Measurements from ENCODE around the gene NEMP2. TPM values are rescaled to one million over a fixed set of nuclear protein-coding genes. Genes with fewer than 3 reads are reported as not detected.

NEMP2 gene
- total RNA-seq, 1 experiment from 2014 or later: 8.3 TPM

GRCh38 chr2:190462611-190463010, 71.9 kb downstream of the NEMP2 start:
- Histone ChIP-seq H2AFZ (no peak overlapping the region), H3K9me2 (ENCODE audit: insufficient read depth) (no peaks in the 10 kb centered on the region), H3K27ac (no peak overlapping the region), H3K27me3 (ENCODE audit: insufficient read depth, low read depth) (no peaks in the 10 kb centered on the region), H3K4me2 (no peak overlapping the region), H3K79me2 (ENCODE audit: low read depth) (no peaks in the 10 kb centered on the region), H4K20me1 (ENCODE audit: insufficient read depth) (no peaks in the 10 kb centered on the region), H3K4me1 (replicated peaks; ENCODE audit: insufficient read depth) (no peaks in the 10 kb centered on the region), H3F3A (ENCODE audit: insufficient read depth, low read depth) (no peaks in the 10 kb centered on the region), H3K36me3 (ENCODE audit: low read depth) (no peaks in the 10 kb centered on the region), H3K9me3 (ENCODE audit: insufficient read depth, low read depth) (no peaks in the 10 kb centered on the region), H3K4me3 (no peak overlapping the region)
- intact Hi-C loops (cut with micrococcal nuclease; ENCODE audit: unreplicated experiment): loop anchor here (10.0 kb wide), 1 partner anchor 48 kb away; no protein-coding TSS in a partner anchor
- no TSS peak for BruUV-seq (replicated peaks)
- POLR2A ChIA-PET (ENCODE audit: unreplicated experiment): no interaction called here
- CTCF ChIA-PET: no interaction called here
- DNase-seq: no peak
- no peak for TF ChIP-seq EZH2 (IDR thresholded peaks at IDR 0.05; ENCODE audit: low read depth)
- TF ChIP-seq, protein P1, sequence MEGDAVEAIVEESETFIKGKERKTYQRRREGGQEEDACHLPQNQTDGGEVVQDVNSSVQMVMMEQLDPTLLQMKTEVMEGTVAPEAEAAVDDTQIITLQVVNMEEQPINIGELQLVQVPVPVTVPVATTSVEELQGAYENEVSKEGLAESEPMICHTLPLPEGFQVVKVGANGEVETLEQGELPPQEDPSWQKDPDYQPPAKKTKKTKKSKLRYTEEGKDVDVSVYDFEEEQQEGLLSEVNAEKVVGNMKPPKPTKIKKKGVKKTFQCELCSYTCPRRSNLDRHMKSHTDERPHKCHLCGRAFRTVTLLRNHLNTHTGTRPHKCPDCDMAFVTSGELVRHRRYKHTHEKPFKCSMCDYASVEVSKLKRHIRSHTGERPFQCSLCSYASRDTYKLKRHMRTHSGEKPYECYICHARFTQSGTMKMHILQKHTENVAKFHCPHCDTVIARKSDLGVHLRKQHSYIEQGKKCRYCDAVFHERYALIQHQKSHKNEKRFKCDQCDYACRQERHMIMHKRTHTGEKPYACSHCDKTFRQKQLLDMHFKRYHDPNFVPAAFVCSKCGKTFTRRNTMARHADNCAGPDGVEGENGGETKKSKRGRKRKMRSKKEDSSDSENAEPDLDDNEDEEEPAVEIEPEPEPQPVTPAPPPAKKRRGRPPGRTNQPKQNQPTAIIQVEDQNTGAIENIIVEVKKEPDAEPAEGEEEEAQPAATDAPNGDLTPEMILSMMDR (conservative IDR thresholded peaks at IDR 0.05): no peak

DNA sequence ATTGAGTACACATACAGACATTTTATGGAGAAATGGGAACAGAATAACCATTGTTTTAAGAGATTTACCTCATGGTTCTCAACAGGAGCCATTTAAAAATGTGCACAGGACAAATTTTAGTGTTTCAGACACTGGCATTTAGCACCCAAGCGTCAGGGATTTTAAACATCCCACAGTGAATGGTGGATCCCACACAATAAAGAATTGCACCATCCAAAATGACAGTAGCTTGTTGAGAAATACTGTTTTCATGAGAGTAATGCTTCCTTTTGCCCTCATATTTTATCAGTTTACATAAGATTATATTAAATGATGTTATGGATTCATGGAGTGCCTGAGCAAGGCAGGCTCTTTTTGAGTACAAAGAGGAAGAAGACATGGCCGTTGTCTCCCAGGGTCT, 72.3 kb downstream of the NEMP2 start:
- Histone ChIP-seq H3K36me3 (ENCODE audit: low read depth) (no peaks in the 10 kb centered on the region), H3K27ac (no peak overlapping the region), H3K9me3 (ENCODE audit: insufficient read depth, low read depth) (no peaks in the 10 kb centered on the region), H3F3A (ENCODE audit: insufficient read depth, low read depth) (no peaks in the 10 kb centered on the region), H3K4me3 (no peak overlapping the region), H3K4me1 (replicated peaks; ENCODE audit: insufficient read depth) (no peaks in the 10 kb centered on the region), H3K9me2 (ENCODE audit: insufficient read depth) (no peaks in the 10 kb centered on the region), H4K20me1 (ENCODE audit: insufficient read depth) (no peaks in the 10 kb centered on the region), H2AFZ (no peak overlapping the region), H3K79me2 (ENCODE audit: low read depth) (no peaks in the 10 kb centered on the region), H3K27me3 (ENCODE audit: insufficient read depth, low read depth) (no peaks in the 10 kb centered on the region), H3K4me2 (no peak overlapping the region)
- ChIA-PET POLR2A (ENCODE audit: unreplicated experiment) (no interaction called here), CTCF (no interaction called here)
- intact Hi-C loops (cut with micrococcal nuclease; ENCODE audit: unreplicated experiment): loop anchor here (10.0 kb wide), 1 partner anchor 47 kb away; no protein-coding TSS in a partner anchor
- DNase-seq: no peak
- TF ChIP-seq, protein P1 (conservative IDR thresholded peaks at IDR 0.05): no peak
- no peak for TF ChIP-seq EZH2 (IDR thresholded peaks at IDR 0.05; ENCODE audit: low read depth)
- no TSS peak for BruUV-seq (replicated peaks)

DNA sequence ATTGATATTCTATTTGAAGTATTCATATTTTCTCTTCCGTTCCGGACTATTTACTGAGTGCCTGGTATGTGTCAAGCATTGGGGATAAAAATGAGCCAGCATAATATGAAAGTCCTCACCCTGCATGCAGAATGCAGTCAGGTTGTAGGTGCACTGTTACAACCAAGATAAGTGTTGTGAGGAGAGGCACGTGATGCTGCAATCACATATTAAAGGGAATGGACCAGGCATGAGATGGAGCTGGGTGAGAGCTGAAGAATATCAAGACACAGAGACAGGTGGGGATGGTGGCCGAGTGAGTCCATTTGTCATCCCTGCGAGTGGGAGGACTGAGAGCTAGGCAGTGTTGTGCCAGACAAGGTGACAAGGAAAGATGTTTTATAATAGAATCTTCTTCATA, 74.0 kb downstream of the NEMP2 start:
- CTCF ChIA-PET: interaction anchor here (0.5 kb wide), 1 partner anchor 1152 kb away, joined by 3 read pairs; no protein-coding TSS in a partner anchor
- Histone ChIP-seq H4K20me1 (ENCODE audit: insufficient read depth) (no peaks in the 10 kb centered on the region), H3K4me1 (replicated peaks; ENCODE audit: insufficient read depth) (no peaks in the 10 kb centered on the region), H3K27me3 (ENCODE audit: insufficient read depth, low read depth) (no peaks in the 10 kb centered on the region), H3K4me3 (no peak overlapping the region), H3K9me3 (ENCODE audit: insufficient read depth, low read depth) (no peaks in the 10 kb centered on the region), H2AFZ (no peak overlapping the region), H3K4me2 (no peak overlapping the region), H3F3A (ENCODE audit: insufficient read depth, low read depth) (no peaks in the 10 kb centered on the region), H3K27ac (no peak overlapping the region), H3K9me2 (ENCODE audit: insufficient read depth) (no peaks in the 10 kb centered on the region), H3K79me2 (ENCODE audit: low read depth) (no peaks in the 10 kb centered on the region), H3K36me3 (ENCODE audit: low read depth) (no peaks in the 10 kb centered on the region)
- no TSS peak for BruUV-seq (replicated peaks)
- POLR2A ChIA-PET (ENCODE audit: unreplicated experiment): no interaction called here
- no peak for DNase-seq
- intact Hi-C loops (cut with micrococcal nuclease; ENCODE audit: unreplicated experiment): loop anchor here (10.0 kb wide), 1 partner anchor 46 kb away; no protein-coding TSS in a partner anchor
- no peak for TF ChIP-seq EZH2 (IDR thresholded peaks at IDR 0.05; ENCODE audit: low read depth)
- TF ChIP-seq, protein P1 (conservative IDR thresholded peaks at IDR 0.05): no peak
